ENCODE data around the gene NGDN.

The NGDN gene

GRCh38 chr14:23522643-23523198 is 53.2 kb downstream of the NGDN start:
- no peak for DNase-seq (ENCODE audit: low read depth)

- DNase-seq (ENCODE audit: low read depth) = no peak
These were observed 53.9 kb downstream of the NGDN start for GRCh38 chr14:23523229-23524016.

- DNase-seq (ENCODE audit: low read depth) = no peak
These were observed 55.5 kb downstream of the NGDN start for GRCh38 chr14:23524954-23525353.

GRCh38 chr14:23525611-23526010 is 56.1 kb downstream of the NGDN start:
- DNase-seq (ENCODE audit: low read depth) = no peak

Measured in stimulated activated CD4-positive, alpha-beta T cell treated with anti-CD3 and anti-CD28 coated beads, Interleukin-2, amount 100 ng/mL, for 4 hours (primary cell).